Medulla oblongata (tissue), 1 donor: Measurements from ENCODE around the gene SYT1.

ENCODE experiments used
- DNase-seq: peaks from one replicate; pipeline ENCODE4 v3.0.0-alpha.2; 2015; ENCODE audit errors: extremely low spot score

SYT1 gene

GRCh38 chr12:79294590-79294989 lies 430.0 kb downstream of the SYT1 start:
- DNase-seq: no peak

DNA sequence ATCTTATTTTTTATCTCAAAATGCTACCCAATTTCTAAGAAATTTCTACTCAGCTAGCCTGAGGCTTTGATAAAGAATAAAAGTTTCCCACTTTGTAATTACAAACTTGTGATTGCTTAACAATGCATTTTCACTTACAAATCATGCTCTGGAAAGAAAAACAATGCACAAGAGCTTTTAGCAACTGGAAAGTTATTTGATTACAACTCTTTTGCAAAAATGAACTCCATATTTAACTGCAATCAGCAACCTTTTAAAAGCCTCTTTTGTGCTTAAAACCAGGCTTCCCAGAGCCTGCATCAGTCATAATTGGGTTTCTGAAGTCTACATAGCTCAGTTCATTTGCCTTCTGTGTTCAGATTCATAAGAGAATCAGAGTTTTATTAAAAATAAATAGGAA lies 431.0 kb downstream of the SYT1 start:
- no peak for DNase-seq

DNA sequence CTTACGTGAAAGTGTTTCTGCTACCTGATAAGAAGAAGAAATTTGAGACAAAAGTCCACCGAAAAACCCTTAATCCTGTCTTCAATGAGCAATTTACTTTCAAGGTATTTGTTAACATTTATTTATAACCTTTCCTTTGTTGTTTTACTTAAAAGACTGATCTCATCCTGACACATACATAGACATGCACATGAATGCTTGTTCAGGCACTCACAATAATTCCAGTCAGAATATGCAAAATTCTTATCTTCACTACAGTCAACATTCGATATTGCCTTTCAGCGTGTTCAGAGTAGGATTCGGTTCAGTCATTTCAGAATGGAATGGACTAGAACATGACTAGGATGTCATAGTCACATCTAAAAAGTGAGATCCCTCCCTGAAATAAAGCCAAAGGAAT lies 431.6 kb downstream of the SYT1 start:
- DNase-seq: no peak

DNA sequence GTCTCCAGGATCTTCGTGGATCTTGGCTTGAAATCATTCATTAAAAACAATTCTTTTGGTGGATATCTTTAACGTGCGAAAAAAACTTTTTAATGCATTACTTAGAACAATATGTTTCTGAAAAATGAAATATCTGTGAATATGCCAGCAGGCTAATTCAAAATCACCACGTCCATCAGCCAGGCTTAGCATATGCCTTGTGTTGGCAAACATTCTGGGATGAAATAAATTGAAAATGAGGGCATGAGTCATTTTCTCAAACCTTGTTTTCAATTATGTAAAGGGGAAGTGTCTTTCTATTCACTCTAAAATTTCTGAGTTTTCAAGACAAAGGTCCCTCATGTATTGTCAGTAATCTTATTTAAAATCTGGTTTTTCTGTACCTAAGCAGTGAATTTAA lies 432.3 kb downstream of the SYT1 start:
- no peak for DNase-seq

DNA sequence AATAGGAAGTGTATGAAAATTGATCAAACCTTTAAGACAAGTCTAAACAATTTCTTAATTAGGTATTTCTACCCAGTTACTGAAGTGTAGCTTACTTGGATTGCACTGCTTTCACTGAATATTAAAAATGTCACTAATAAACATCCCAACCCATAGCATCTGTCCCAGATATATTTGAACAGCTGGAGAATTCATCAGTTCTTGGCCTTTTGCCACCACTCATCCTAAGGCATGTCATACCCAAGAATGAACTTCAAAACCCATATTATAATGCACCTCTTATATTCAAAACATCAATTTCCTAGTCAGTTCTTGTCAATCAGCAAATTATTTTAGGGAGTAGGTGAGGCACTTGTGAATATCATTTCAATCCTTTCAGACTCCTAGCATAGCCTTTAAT lies 433.9 kb downstream of the SYT1 start:
- DNase-seq: no peak

DNA sequence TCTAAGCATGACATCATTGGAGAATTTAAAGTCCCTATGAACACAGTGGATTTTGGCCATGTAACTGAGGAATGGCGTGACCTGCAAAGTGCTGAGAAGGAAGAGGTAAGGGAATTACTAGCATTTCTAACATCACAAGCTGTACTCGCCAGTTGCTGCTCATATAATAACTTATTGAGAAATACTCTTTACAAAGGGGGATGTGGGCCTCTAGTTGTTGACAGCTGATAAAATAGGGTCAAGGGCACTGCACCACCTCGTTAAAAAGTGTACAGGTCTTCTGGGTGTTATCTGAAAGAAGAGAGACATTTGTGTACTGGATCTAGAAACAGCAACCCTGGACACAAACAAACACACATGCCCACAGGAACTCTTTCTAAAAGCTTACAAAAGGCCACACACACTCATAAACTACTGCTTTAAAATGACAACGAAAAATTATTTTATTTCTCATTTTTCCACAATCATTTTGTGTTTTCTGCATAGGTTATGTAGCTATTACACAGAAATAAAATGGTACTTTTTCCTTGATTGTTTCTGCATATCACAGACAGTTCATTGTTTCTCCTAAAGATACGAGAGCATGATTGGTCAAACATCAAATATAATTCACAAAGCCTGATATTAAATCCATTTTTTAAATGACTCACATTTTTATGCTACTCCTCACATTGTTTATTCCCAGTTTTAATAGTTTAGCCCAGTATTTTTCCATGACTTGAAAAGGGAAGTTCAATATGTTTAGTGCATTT lies 435.0 kb downstream of the SYT1 start:
- DNase-seq: no peak

DNA sequence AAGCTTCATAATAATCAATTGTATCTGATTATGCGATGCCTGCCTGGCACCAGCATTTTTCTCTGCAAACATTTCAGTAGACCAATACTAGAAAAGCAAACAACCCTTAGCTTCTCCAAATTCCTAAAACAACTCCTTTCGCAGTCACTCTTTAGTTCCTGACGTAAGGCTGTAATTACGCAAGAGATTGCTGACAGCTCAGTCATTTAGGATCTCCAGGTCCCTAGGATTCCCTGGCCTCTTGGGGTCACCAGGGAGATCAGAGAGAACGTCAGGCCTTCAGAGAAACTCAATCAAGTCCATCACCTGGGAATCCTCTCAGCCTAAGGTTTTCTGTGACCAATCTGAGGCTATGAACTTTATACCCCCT lies 435.6 kb downstream of the SYT1 start:
- DNase-seq: no peak

DNA sequence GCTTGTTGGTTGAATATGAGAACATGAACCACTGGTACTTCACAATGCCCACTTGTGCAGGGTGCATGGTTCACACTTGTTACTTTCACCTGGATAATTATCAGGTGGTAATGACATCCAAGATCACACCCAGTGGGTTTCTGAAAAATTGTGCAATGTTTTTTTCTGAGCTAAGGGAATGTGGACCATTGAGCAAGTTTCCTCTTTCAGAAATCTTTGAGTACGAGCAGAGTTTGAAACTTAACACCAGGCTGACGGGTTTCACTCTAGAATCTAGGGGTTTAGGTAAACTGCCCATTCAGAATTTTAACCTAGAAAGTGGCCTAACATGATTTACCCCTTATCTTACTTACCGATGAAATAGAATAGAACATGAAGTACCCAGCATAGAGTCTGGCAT lies 436.6 kb downstream of the SYT1 start:
- DNase-seq: no peak

DNA sequence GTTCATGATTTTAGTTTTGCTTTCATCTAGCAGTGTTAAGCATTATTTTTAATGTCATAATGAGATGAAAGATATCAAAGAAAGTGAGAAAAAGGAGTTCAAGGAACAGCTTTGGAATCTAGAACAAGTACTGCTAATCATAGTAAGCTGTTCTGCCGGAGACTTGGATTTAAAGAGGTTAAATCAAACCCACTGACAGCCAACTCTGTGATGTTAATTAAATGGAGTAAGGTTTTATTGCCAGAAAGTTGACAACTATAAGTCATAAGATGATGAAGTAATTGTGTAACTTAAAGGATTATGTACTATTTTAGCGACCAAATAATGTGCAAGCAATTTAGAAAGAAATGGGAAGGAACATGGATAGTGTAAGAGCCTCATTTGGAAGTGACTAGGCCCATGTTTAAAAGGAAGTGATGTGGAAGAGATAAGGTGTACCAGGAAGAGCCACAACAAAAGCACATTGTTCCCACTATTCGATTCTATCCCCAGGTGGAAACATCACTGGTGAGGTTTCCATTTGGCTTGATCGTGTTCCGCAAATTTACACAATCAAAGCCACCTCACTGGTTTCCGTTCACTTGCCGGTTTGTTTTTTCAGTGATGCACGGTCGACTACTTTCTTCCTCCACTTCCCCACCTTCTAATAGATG lies 437.7 kb downstream of the SYT1 start:
- no peak for DNase-seq

DNA sequence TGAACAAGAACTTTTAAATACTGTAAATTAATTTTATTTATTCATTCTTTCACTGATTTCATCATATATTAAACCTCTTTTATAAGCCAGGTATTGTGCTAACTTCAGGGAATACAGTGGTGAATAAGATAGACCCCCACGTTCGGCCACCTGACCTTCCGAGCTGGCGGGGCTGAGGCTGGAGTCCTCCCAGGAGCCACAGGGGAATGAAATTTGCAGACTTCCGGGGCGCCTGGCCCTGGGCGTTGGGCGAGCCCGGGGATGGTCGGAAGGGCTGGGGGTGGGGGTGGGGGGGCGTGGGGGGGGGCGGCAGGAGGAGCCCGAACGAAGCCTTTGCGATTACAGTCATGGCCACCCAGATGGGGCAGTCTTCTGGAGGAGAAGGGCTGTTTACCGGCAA lies 442.8 kb downstream of the SYT1 start:
- no peak for DNase-seq

GRCh38 chr12:79309039-79309438 lies 444.5 kb downstream of the SYT1 start:
- no peak for DNase-seq

DNA sequence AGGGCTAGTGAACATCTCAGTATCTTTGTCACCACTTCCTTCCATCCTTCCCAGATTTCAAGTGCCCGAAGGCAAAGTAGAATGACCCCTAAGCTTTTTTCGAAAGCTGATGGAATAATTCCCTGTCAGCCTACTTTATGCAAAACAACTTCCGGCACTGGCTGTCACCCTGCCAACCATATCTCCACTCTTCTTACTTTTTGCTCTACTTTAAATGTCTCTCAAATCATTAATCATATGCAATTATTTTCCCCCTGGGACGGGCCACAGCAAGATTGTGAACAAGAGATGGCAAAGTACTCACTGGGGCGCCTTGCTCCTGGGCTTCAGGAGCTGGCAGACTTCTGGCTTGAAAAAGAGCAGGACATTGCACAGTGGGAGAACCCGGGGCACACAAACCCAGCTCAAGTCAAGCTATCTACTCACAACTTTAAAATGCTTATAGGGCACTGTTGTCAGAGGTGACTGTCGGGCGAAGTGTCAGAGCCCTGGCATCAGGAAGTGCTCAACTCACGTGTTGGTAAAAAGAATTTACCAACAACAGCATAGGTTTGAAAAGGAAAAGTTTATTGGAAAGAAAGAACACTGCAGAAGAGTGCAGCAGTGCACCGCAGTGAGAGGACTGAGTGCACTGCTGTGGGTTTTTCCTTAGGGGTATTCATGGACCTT lies 452.7 kb downstream of the SYT1 start:
- no peak for DNase-seq

DNA sequence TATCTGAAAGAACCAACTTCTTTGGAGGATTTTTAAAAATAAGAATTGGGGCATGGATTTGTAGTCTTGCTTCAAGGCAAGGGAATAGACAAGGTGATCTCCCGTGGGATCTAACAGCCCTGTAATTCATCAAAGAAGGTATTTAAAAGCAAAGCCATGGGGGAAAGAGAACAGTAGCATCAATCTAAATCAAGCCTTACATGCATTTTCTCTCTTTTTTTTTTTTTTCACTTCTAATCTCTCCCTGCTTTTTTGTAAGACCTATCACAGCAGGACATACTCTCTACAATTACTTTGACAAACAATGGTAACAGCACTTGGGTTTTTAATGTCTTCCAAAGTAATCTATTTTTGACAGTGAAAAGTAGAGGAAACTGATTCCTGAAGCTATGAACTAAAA lies 458.3 kb downstream of the SYT1 start:
- no peak for DNase-seq

- no peak for DNase-seq
Observed at GRCh38 chr12:79324571-79324970, 460.0 kb downstream of the SYT1 start.

DNA sequence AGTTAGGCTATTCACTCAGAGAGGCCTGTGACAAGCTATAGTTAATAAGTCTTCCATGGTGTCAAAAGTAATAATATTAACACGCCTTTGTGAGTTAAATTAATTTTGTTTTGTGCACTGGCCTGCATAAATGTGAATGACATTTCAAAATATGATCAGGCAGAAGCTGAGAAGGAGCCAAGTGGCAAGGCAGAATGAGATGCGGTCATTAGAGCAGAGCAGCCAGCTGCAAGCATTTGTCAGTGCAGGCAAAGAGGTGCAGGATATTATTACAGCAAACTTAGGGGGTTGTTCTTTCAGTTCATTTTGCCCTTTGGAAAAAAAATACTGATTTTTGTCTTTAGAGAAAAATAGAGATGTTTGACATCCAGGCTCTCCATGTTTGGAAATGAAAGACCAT lies 461.6 kb downstream of the SYT1 start:
- DNase-seq: no peak

GRCh38 chr12:79326663-79327062 lies 462.1 kb downstream of the SYT1 start:
- no peak for DNase-seq

DNA sequence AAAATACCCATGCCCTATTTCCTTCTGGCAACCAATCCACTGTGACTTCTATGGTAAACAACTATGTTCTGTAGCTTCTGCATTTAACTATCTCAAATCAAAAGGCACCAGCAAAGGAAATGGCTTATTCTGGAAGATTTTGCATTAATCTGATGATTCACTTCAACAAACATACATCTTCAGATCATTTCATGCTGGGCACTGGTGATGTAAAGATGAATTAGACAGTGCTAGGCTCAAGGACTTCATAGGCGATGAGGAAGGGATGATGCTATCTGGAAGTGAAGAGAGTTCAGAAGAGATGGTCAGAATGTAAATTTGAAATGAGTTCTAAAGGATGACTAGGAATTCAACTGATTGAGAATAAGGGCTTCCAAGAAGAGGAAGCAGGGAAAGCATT lies 462.9 kb downstream of the SYT1 start:
- DNase-seq: no peak

GRCh38 chr12:79329933-79330332 lies 465.4 kb downstream of the SYT1 start:
- no peak for DNase-seq

- DNase-seq: no peak
Observed at GRCh38 chr12:79331870-79332269, 467.3 kb downstream of the SYT1 start.

GRCh38 chr12:79333144-79333543 lies 468.6 kb downstream of the SYT1 start:
- DNase-seq: no peak

- no peak for DNase-seq
Observed at GRCh38 chr12:79337662-79338290, 473.2 kb downstream of the SYT1 start.
